ENCODE data around the gene MGAT4D.
"Not testable (repeated sequence)": the region's sequence is repeated elsewhere in the genome, so short reads cannot be mapped to it uniquely, and the experiment has no call there.

The MGAT4D gene

GRCh38 chr4:140450352-140450751 is 47.7 kb downstream of the MGAT4D start:
- Histone ChIP-seq H3K4me1 (ENCODE audit: low read depth, poor library complexity, severe bottlenecking) (no peaks in the 10 kb centered on the region), H3K27ac (no peak overlapping the region), H3K27me3 (ENCODE audit: insufficient read depth, low read depth) (no peaks in the 10 kb centered on the region)

GRCh38 chr4:140448830-140449229 is 49.3 kb downstream of the MGAT4D start:
- H3K27me3 ChIP-seq (ENCODE audit: insufficient read depth, low read depth): no peaks in the 10 kb centered on the region
- H3K4me3 ChIP-seq (IDR thresholded peaks at IDR 0.05; ENCODE audit: insufficient read depth, low read depth, low read length): no peak overlapping the region
- H2AFZ ChIP-seq (ENCODE audit: low read depth): no peak overlapping the region
- no peaks in the 10 kb centered on the region for H3K79me2 ChIP-seq (ENCODE audit: insufficient read depth, low read depth)
- H4K20me1 ChIP-seq (ENCODE audit: insufficient read depth): no peaks in the 10 kb centered on the region
- TF ChIP-seq CTCF (conservative IDR thresholded peaks at IDR 0.05; ENCODE audit: low read depth, low read length): no peak
- no peaks in the 10 kb centered on the region for H3K4me1 ChIP-seq (ENCODE audit: low read depth, poor library complexity, severe bottlenecking)
- no peaks in the 10 kb centered on the region for H3K36me3 ChIP-seq (ENCODE audit: insufficient read depth)
- H3K27ac ChIP-seq: no peak overlapping the region
- no peak overlapping the region for H3K9ac ChIP-seq
- H3K4me2 ChIP-seq: no peak overlapping the region

More at GRCh38 chr4:140450352-140450751, 47.7 kb downstream of the MGAT4D start:
- no peaks in the 10 kb centered on the region for H3K36me3 ChIP-seq (ENCODE audit: insufficient read depth)
- H3K79me2 ChIP-seq (ENCODE audit: insufficient read depth, low read depth): no peaks in the 10 kb centered on the region
- TF ChIP-seq CTCF (conservative IDR thresholded peaks at IDR 0.05; ENCODE audit: low read depth, low read length): no peak
- H3K4me2 ChIP-seq: no peak overlapping the region
- no peak overlapping the region for H2AFZ ChIP-seq (ENCODE audit: low read depth)
- H3K4me3 ChIP-seq (IDR thresholded peaks at IDR 0.05; ENCODE audit: insufficient read depth, low read depth, low read length): no peak overlapping the region
- H3K9ac ChIP-seq: no peak overlapping the region
- H4K20me1 ChIP-seq (ENCODE audit: insufficient read depth): no peaks in the 10 kb centered on the region

- Histone ChIP-seq H4K20me1 (ENCODE audit: insufficient read depth) (no peaks in the 10 kb centered on the region), H3K27ac (no peak overlapping the region)
- no peak for TF ChIP-seq CTCF (conservative IDR thresholded peaks at IDR 0.05; ENCODE audit: low read depth, low read length)
These were observed 49.9 kb downstream of the MGAT4D start for GRCh38 chr4:140448162-140448561.

GRCh38 chr4:140444347-140444746 is 53.7 kb downstream of the MGAT4D start:
- H3K9ac ChIP-seq; H3K36me3 ChIP-seq (ENCODE audit: insufficient read depth); H3K4me2 ChIP-seq; H4K20me1 ChIP-seq (ENCODE audit: insufficient read depth); H3K27me3 ChIP-seq (ENCODE audit: insufficient read depth, low read depth); H3K4me1 ChIP-seq (ENCODE audit: low read depth, poor library complexity, severe bottlenecking); H3K4me3 ChIP-seq (IDR thresholded peaks at IDR 0.05; ENCODE audit: insufficient read depth, low read depth, low read length); H2AFZ ChIP-seq (ENCODE audit: low read depth); H3K27ac ChIP-seq; H3K79me2 ChIP-seq (ENCODE audit: insufficient read depth, low read depth): not testable (repeated sequence)

More at GRCh38 chr4:140448162-140448561, 49.9 kb downstream of the MGAT4D start:
- Histone ChIP-seq H3K27me3 (ENCODE audit: insufficient read depth, low read depth) (no peaks in the 10 kb centered on the region), H2AFZ (ENCODE audit: low read depth) (no peak overlapping the region), H3K79me2 (ENCODE audit: insufficient read depth, low read depth) (no peaks in the 10 kb centered on the region), H3K4me3 (IDR thresholded peaks at IDR 0.05; ENCODE audit: insufficient read depth, low read depth, low read length) (no peak overlapping the region), H3K4me1 (ENCODE audit: low read depth, poor library complexity, severe bottlenecking) (no peaks in the 10 kb centered on the region), H3K36me3 (ENCODE audit: insufficient read depth) (no peaks in the 10 kb centered on the region), H3K9ac (no peak overlapping the region), H3K4me2 (no peak overlapping the region)

- Histone ChIP-seq H3K9ac (no peak overlapping the region), H3K4me3 (IDR thresholded peaks at IDR 0.05; ENCODE audit: insufficient read depth, low read depth, low read length) (no peak overlapping the region), H3K36me3 (ENCODE audit: insufficient read depth) (no peaks in the 10 kb centered on the region), H3K4me2 (no peak overlapping the region), H2AFZ (ENCODE audit: low read depth) (no peak overlapping the region), H3K27me3 (ENCODE audit: insufficient read depth, low read depth) (no peaks in the 10 kb centered on the region), H4K20me1 (ENCODE audit: insufficient read depth) (no peaks in the 10 kb centered on the region), H3K4me1 (ENCODE audit: low read depth, poor library complexity, severe bottlenecking) (no peaks in the 10 kb centered on the region), H3K27ac (no peak overlapping the region), H3K79me2 (ENCODE audit: insufficient read depth, low read depth) (no peaks in the 10 kb centered on the region)
- no peak for TF ChIP-seq CTCF (conservative IDR thresholded peaks at IDR 0.05; ENCODE audit: low read depth, low read length)
These were observed 58.4 kb downstream of the MGAT4D start for GRCh38 chr4:140439644-140440142.

All from KMS-11 (cell line).